GM12878 (cell line): ENCODE measurements around the gene ELL. TPM values are rescaled to one million over a fixed set of nuclear protein-coding genes. Genes with fewer than 3 reads are reported as not detected.
A peak's percentile ranks its signal among the peaks of the same experiment; 100 is the strongest.

Experiments used
- ATAC-seq: fragments of 200-7000 bp; cut with Tn5 transposase; 3 replicates; pipeline ENCODE4 v1.9.1; 2020; ENCODE audit warnings: mild to moderate bottlenecking, moderate library complexity
- BruUV-seq: library from RNA; stranded (reverse); fragments of 400-500 nt; replicated peaks from 2 replicates; lab custom pipeline; 2021; lab: Mats Ljungman, UMichigan
- CTCF ChIA-PET: fragments of 300-600 bp; sonication (Branson Sonifier 250); formaldehyde crosslinking; extraction: SDS; loops from one replicate; lab custom pipeline; 2021; ENCODE audit warnings: inconsistent platforms; lab: Yijun Ruan, JAX
- POLR2A ChIA-PET: fragments of 350-600 bp; formaldehyde crosslinking; extraction: SDS; loops from one replicate; lab custom pipeline; 2021; ENCODE audit warnings: inconsistent platforms; lab: Charles Lee
- RAD21 ChIA-PET: fragments of 300-600 bp; sonication (Branson Sonifier 250); formaldehyde crosslinking; loops from one replicate; lab custom pipeline; 2023; ENCODE audit warnings: antibody characterized with exemption; ENCODE audit not compliant: unreplicated experiment; lab: Charles Lee
- SMC1A ChIA-PET: fragments of 300-600 bp; sonication (Branson Sonifier 250); formaldehyde crosslinking; loops from one replicate; lab custom pipeline; 2023; ENCODE audit not compliant: unreplicated experiment, uncharacterized antibody; lab: Charles Lee
- DNase-seq: peaks from one replicate; pipeline ENCODE4 v3.0.0-alpha.2; 2011; ENCODE audit warnings: low read depth, low spot score
- FAIRE-seq: peaks from 3 replicates; lab custom pipeline; 2011; peaks lifted over from hg19 to GRCh38; lab: Jason Lieb, UNC
- H2AFZ ChIP-seq: 2 replicates; pipeline ENCODE4 v1.6.0; 2011; ENCODE audit warnings: low read depth, low read length, control low read depth; ENCODE audit not compliant: control insufficient read depth
- H3K27ac ChIP-seq: 2 replicates; pipeline ENCODE4 v1.5.1; 2011; ENCODE audit warnings: control low read depth; ENCODE audit not compliant: control insufficient read depth, insufficient read depth
- H3K27me3 ChIP-seq, 2 experiments: replicated peaks in 1 of 2; 2 replicates each; pipeline versions ENCODE4 v1.6.0 to v1.6.1; 2011; ENCODE audit warnings: low read length in 1 of 2; ENCODE audit not compliant: control insufficient read depth in 2 of 2, insufficient read depth in 2 of 2
- H3K36me3 ChIP-seq, 2 experiments: 2 replicates each; pipeline ENCODE4 v1.5.1; 2011; ENCODE audit warnings: low read length in 1 of 2; ENCODE audit not compliant: control insufficient read depth in 2 of 2, insufficient read depth in 2 of 2
- H3K4me1 ChIP-seq: 2 replicates; pipeline ENCODE4 v1.6.1; 2011; ENCODE audit warnings: mild to moderate bottlenecking, low read length, moderate library complexity, mixed read lengths; ENCODE audit not compliant: control insufficient read depth, insufficient read depth
- H3K4me2 ChIP-seq: 2 replicates; pipeline ENCODE4 v1.6.0; 2011; ENCODE audit warnings: control low read depth; ENCODE audit not compliant: control insufficient read depth, insufficient read depth
- H3K4me3 ChIP-seq: fragments of 200-600 bp; sonication (generic); 2 replicates; pipeline ENCODE4 v1.5.1; 2016
- H3K79me2 ChIP-seq: 2 replicates; pipeline ENCODE4 v1.6.0; 2011; ENCODE audit warnings: low read length; ENCODE audit not compliant: control insufficient read depth, insufficient read depth
- H3K9ac ChIP-seq: 2 replicates; pipeline ENCODE4 v1.8.0; 2011; ENCODE audit warnings: low read length, control low read depth, mixed read lengths; ENCODE audit not compliant: control insufficient read depth, insufficient read depth
- H3K9me3 ChIP-seq: replicated peaks from 3 replicates; pipeline ENCODE4 v1.5.1; 2011; ENCODE audit warnings: mild to moderate bottlenecking, low read length; ENCODE audit not compliant: control insufficient read depth, insufficient read depth
- H4K20me1 ChIP-seq: 2 replicates; pipeline ENCODE4 v1.6.0; 2011; ENCODE audit not compliant: control insufficient read depth, insufficient read depth
- ATF3 ChIP-seq: IDR thresholded peaks from 2 replicates; pipeline ENCODE4 v1.6.1; 2011; ENCODE audit warnings: low read depth, mild to moderate bottlenecking, low read length, moderate library complexity, borderline replicate concordance; ENCODE audit errors: extremely low read depth
- ATF7 ChIP-seq: fragments of 450-650 bp; IDR thresholded peaks from 2 replicates; pipeline ENCODE4 v1.6.1; 2016; ENCODE audit warnings: low read depth, mild to moderate bottlenecking
- BCL11A ChIP-seq: IDR thresholded peaks from 2 replicates; pipeline ENCODE4 v1.6.1; 2011; ENCODE audit warnings: low read depth, low read length
- BRCA1 ChIP-seq: IDR thresholded peaks from 2 replicates; pipeline ENCODE4 v1.6.1; 2011; ENCODE audit warnings: low read depth, low read length, improper control_type of control experiment
- CEBPB ChIP-seq, 2 experiments: fragments of 150-350 bp in 1 of 2; IDR thresholded peaks; 2 replicates each; pipeline ENCODE4 v1.6.1; 2012 to 2014; ENCODE audit warnings: low read depth in 2 of 2, low read length in 2 of 2, borderline replicate concordance in 1 of 2, inconsistent platforms in 1 of 2
- GATAD2B ChIP-seq: fragments of 450-650 bp; conservative IDR thresholded peaks from 2 replicates; pipeline ENCODE4 v1.6.1; 2017; ENCODE audit warnings: low read depth, mild to moderate bottlenecking, moderate library complexity
- KAT2A ChIP-seq: conservative IDR thresholded peaks from 2 replicates; pipeline ENCODE4 v1.6.1; 2011; ENCODE audit warnings: low read depth, low read length; ENCODE audit not compliant: control insufficient read depth
- MTA3 ChIP-seq: IDR thresholded peaks from 2 replicates; pipeline ENCODE4 v1.6.1; 2012; ENCODE audit warnings: low read length, inconsistent platforms, borderline replicate concordance
- SIX5 ChIP-seq: IDR thresholded peaks from 2 replicates; pipeline ENCODE4 v1.6.1; 2011; ENCODE audit warnings: mild to moderate bottlenecking, low read depth, low read length, moderate library complexity; ENCODE audit not compliant: severe bottlenecking
- SMC3 ChIP-seq: IDR thresholded peaks from 2 replicates; pipeline ENCODE4 v1.6.1; 2011; ENCODE audit warnings: low read length, improper control_type of control experiment, borderline replicate concordance
- STAT1 ChIP-seq: fragments of 450-650 bp; conservative IDR thresholded peaks from 2 replicates; pipeline ENCODE4 v1.6.1; 2014; ENCODE audit warnings: antibody characterized with exemption, mild to moderate bottlenecking
- STAT3 ChIP-seq: IDR thresholded peaks from 2 replicates; pipeline ENCODE4 v1.6.1; 2011; ENCODE audit warnings: low read depth, low read length, improper control_type of control experiment
- YY1 ChIP-seq: IDR thresholded peaks from 2 replicates; pipeline ENCODE4 v1.6.1; 2011; ENCODE audit warnings: low read depth, mild to moderate bottlenecking, low read length
- WGBS: methylation state at CpG from one replicate; pipeline ENCODE4 v1.1.6; 2016; ENCODE audit warnings: low lambda C conversion rate; ENCODE audit not compliant: insufficient replicate concordance, insufficient coverage; ENCODE audit errors: missing lambda C conversion rate; 5-methylcytosine and 5-hydroxymethylcytosine counted together
- in situ Hi-C: fragments of 300-500 bp; cut with MboI; formaldehyde crosslinking; loops from 9 replicates; pipeline ENCODE4 v1.14.3; 2018; ENCODE audit warnings: mixed read lengths
- intact Hi-C: fragments of 100-400 bp; cut with micrococcal nuclease; formaldehyde crosslinking; loops from one replicate; pipeline ENCODE4 v1.14.2; 2022; ENCODE audit not compliant: unreplicated experiment
- polyA plus RNA-seq, 11 experiments: library from polyadenylated mRNA; depleted of rRNA in 4 of 11; unstranded in 6 of 11; stranded (reverse) in 5 of 11; fragments of >200 nt; fragmentation: Nextera tagmentation in 4 of 11; fragmentation: Illumina TruSeq in 1 of 11; extraction: Ambion mirVana in 4 of 11; extraction: Trizol in 1 of 11; gene quantifications; 1 replicate in 1 of 11; 2 replicates in 10 of 11; pipeline versions ENCODE4 v1.2.1 to v1.2.3, GENCODE V29; 2011 to 2016; ENCODE audit warnings: inconsistent platforms in 2 of 11, missing spikeins in 2 of 11, low read depth in 1 of 11
- total RNA-seq, 4 experiments: library from RNA; depleted of rRNA in 3 of 4; stranded (reverse); fragments of >200 nt in 3 of 4; fragmentation: Illumina TruSeq in 1 of 4; extraction: Trizol in 1 of 4; gene quantifications; 2 replicates each; pipeline versions ENCODE4 v1.2.1 to v1.2.3, GENCODE V29; 2013 to 2021
- TF ChIP-seq, protein P1 (sequence below): fragments of 450-650 bp; IDR thresholded peaks from 2 replicates; pipeline ENCODE4 v1.6.1; 2018; ENCODE audit warnings: mild to moderate bottlenecking, low read depth, moderate library complexity; ENCODE audit not compliant: partially characterized antibody
- TF ChIP-seq, protein P2 (sequence below): fragments of 150-350 bp; IDR thresholded peaks from 2 replicates; pipeline ENCODE4 v1.6.1; 2014; ENCODE audit warnings: mild to moderate bottlenecking, low read depth, low read length
- TF ChIP-seq, protein P3 (sequence below): IDR thresholded peaks from 2 replicates; pipeline ENCODE4 v1.6.1; 2012; ENCODE audit warnings: mild to moderate bottlenecking, low read depth, low read length

The ELL gene
- total and polyA plus RNA-seq, 10 of the 15 experiments (the other 5 are each of a cell fraction or from before 2014, with no cell fraction given), result 0.91 to 25.0 (median 9.1) TPM

- ChIA-PET SMC1A (interaction anchor here (0.8 to 0.9 kb wide), 2 partner anchors 16 to 56 kb away, joined by 3 read pairs; partner anchors contain the start of gene UBA52), POLR2A (no interaction called here), CTCF (interaction anchor here (1.0 to 1.9 kb wide), 2 partner anchors 9 to 73 kb away, joined by 4 to 5 read pairs; partner anchors contain the start of gene REX1BD), RAD21 (no interaction called here)
- 90% methylated on average over 5 of the region's 5 CpGs for WGBS
- no peak for TF ChIP-seq YY1
- no peak for TF ChIP-seq SMC3
- TF ChIP-seq, protein P1, sequence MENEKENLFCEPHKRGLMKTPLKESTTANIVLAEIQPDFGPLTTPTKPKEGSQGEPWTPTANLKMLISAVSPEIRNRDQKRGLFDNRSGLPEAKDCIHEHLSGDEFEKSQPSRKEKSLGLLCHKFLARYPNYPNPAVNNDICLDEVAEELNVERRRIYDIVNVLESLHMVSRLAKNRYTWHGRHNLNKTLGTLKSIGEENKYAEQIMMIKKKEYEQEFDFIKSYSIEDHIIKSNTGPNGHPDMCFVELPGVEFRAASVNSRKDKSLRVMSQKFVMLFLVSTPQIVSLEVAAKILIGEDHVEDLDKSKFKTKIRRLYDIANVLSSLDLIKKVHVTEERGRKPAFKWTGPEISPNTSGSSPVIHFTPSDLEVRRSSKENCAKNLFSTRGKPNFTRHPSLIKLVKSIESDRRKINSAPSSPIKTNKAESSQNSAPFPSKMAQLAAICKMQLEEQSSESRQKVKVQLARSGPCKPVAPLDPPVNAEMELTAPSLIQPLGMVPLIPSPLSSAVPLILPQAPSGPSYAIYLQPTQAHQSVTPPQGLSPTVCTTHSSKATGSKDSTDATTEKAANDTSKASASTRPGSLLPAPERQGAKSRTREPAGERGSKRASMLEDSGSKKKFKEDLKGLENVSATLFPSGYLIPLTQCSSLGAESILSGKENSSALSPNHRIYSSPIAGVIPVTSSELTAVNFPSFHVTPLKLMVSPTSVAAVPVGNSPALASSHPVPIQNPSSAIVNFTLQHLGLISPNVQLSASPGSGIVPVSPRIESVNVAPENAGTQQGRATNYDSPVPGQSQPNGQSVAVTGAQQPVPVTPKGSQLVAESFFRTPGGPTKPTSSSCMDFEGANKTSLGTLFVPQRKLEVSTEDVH, result no peak
- TF ChIP-seq, protein P2, sequence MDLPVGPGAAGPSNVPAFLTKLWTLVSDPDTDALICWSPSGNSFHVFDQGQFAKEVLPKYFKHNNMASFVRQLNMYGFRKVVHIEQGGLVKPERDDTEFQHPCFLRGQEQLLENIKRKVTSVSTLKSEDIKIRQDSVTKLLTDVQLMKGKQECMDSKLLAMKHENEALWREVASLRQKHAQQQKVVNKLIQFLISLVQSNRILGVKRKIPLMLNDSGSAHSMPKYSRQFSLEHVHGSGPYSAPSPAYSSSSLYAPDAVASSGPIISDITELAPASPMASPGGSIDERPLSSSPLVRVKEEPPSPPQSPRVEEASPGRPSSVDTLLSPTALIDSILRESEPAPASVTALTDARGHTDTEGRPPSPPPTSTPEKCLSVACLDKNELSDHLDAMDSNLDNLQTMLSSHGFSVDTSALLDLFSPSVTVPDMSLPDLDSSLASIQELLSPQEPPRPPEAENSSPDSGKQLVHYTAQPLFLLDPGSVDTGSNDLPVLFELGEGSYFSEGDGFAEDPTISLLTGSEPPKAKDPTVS, result no peak
- no peak for TF ChIP-seq STAT3
- TF ChIP-seq ATF7, result no peak
- no peak for TF ChIP-seq BCL11A
- TF ChIP-seq KAT2A, result no peak
- TF ChIP-seq MTA3, result no peak
- TF ChIP-seq, protein P3, sequence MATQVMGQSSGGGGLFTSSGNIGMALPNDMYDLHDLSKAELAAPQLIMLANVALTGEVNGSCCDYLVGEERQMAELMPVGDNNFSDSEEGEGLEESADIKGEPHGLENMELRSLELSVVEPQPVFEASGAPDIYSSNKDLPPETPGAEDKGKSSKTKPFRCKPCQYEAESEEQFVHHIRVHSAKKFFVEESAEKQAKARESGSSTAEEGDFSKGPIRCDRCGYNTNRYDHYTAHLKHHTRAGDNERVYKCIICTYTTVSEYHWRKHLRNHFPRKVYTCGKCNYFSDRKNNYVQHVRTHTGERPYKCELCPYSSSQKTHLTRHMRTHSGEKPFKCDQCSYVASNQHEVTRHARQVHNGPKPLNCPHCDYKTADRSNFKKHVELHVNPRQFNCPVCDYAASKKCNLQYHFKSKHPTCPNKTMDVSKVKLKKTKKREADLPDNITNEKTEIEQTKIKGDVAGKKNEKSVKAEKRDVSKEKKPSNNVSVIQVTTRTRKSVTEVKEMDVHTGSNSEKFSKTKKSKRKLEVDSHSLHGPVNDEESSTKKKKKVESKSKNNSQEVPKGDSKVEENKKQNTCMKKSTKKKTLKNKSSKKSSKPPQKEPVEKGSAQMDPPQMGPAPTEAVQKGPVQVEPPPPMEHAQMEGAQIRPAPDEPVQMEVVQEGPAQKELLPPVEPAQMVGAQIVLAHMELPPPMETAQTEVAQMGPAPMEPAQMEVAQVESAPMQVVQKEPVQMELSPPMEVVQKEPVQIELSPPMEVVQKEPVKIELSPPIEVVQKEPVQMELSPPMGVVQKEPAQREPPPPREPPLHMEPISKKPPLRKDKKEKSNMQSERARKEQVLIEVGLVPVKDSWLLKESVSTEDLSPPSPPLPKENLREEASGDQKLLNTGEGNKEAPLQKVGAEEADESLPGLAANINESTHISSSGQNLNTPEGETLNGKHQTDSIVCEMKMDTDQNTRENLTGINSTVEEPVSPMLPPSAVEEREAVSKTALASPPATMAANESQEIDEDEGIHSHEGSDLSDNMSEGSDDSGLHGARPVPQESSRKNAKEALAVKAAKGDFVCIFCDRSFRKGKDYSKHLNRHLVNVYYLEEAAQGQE, result no peak
- TF ChIP-seq GATAD2B, result no peak
- TF ChIP-seq STAT1, result no peak
- TF ChIP-seq BRCA1, result no peak
- TF ChIP-seq ATF3, result no peak
- TF ChIP-seq CEBPB (IDR thresholded peaks at IDR 0.05; ENCODE audit: borderline replicate concordance in 1 of 2, low read depth in 2 of 2, low read length in 2 of 2), result no peak
- no peak for TF ChIP-seq SIX5
- H3K4me3 ChIP-seq, result no peak overlapping the region
- H3K9me3 ChIP-seq, result no peaks in the 10 kb centered on the region
- intact Hi-C loops (no loop called here), in situ Hi-C loops (no loop called here)
- no peak overlapping the region for H3K27ac ChIP-seq
- H3K36me3 ChIP-seq, result no peaks in the 10 kb centered on the region; a peak in 2 of 4 replicates
- H3K79me2 ChIP-seq, result peaks cover 79% of the 10 kb centered on the region
- FAIRE-seq (no peak), DNase-seq (no peak), ATAC-seq (no peak)
- no peak overlapping the region for H3K9ac ChIP-seq
- peaks cover 4% of the 10 kb centered on the region for H4K20me1 ChIP-seq
- H3K27me3 ChIP-seq, result no peaks in the 10 kb centered on the region
- H3K4me1 ChIP-seq, result peaks cover 8% of the 10 kb centered on the region
- H2AFZ ChIP-seq, result no peak overlapping the region
- no TSS peak for BruUV-seq
- peak overlapping the region; percentile 17; the same call in 1 of the 2 replicates for H3K4me2 ChIP-seq
Measured at GRCh38 chr19:18515959-18516358, 5.9 kb downstream of the ELL start.
